H9 (cell line): ENCODE measurements around the gene HSPB1. TPM values are rescaled to one million over a fixed set of nuclear protein-coding genes. Genes with fewer than 3 reads are reported as not detected.

Experiments used
- DNase-seq: peaks from one replicate; pipeline ENCODE4 v3.0.0-alpha.2; 2017
- H2AFZ ChIP-seq: one replicate; pipeline ENCODE4 v1.6.1; 2013; ENCODE audit warnings: mild to moderate bottlenecking, low read length, control low read depth, moderate library complexity
- H2AK5ac ChIP-seq: 2 replicates; pipeline ENCODE4 v1.6.1; 2013; ENCODE audit warnings: low read length, control low read depth, mixed read lengths; ENCODE audit not compliant: insufficient read length
- H2BK120ac ChIP-seq: one replicate; pipeline ENCODE4 v1.6.1; 2013; ENCODE audit warnings: low read depth, mild to moderate bottlenecking, low read length, control low read depth, inconsistent platforms; ENCODE audit not compliant: poor library complexity, severe bottlenecking
- H2BK12ac ChIP-seq: 2 replicates; pipeline ENCODE4 v1.6.1; 2013; ENCODE audit warnings: low read length, control low read depth, mixed read lengths, low read depth; ENCODE audit not compliant: insufficient read length
- H2BK15ac ChIP-seq: 2 replicates; pipeline ENCODE4 v1.6.1; 2013; ENCODE audit warnings: low read depth, low read length, control low read depth
- H2BK20ac ChIP-seq: one replicate; pipeline ENCODE4 v1.6.1; 2013; ENCODE audit warnings: low read depth, mild to moderate bottlenecking, low read length, control low read depth, inconsistent platforms; ENCODE audit not compliant: poor library complexity, severe bottlenecking
- H2BK5ac ChIP-seq: 2 replicates; pipeline ENCODE4 v1.6.1; 2013; ENCODE audit warnings: low read length, control low read depth, mixed read lengths; ENCODE audit not compliant: insufficient read length
- H3K14ac ChIP-seq: 2 replicates; pipeline ENCODE4 v1.6.1; 2013; ENCODE audit warnings: low read length, control low read depth; ENCODE audit not compliant: insufficient read depth
- H3K18ac ChIP-seq: 2 replicates; pipeline ENCODE4 v1.6.1; 2013; ENCODE audit warnings: low read depth, mild to moderate bottlenecking, mixed read lengths, low read length, control low read depth; ENCODE audit not compliant: insufficient read length
- H3K23ac ChIP-seq: 2 replicates; pipeline ENCODE4 v1.6.1; 2013; ENCODE audit warnings: low read length, control low read depth, mixed read lengths, low read depth; ENCODE audit not compliant: insufficient read length
- H3K23me2 ChIP-seq: 2 replicates; pipeline ENCODE4 v1.6.1; 2013; ENCODE audit warnings: low read depth, mild to moderate bottlenecking, mixed read lengths, low read length, control low read depth; ENCODE audit not compliant: insufficient read length, poor library complexity, severe bottlenecking
- H3K27ac ChIP-seq: 2 replicates; pipeline ENCODE4 v1.5.1; 2013; ENCODE audit warnings: low read length, control low read depth, mixed read lengths, low read depth; ENCODE audit not compliant: insufficient read length
- H3K27me3 ChIP-seq: 2 replicates; pipeline ENCODE4 v1.6.1; 2013; ENCODE audit warnings: low read length, control low read depth, inconsistent platforms; ENCODE audit not compliant: insufficient read depth
- H3K4ac ChIP-seq: 2 replicates; pipeline ENCODE4 v1.6.1; 2013; ENCODE audit warnings: low read depth, mild to moderate bottlenecking, control low read depth, inconsistent platforms, low read length, moderate library complexity
- H3K4me1 ChIP-seq: 2 replicates; pipeline ENCODE4 v1.6.1; 2013; ENCODE audit warnings: low read length, control low read depth, inconsistent platforms; ENCODE audit not compliant: insufficient read depth
- H3K4me2 ChIP-seq: 2 replicates; pipeline ENCODE4 v1.6.1; 2013; ENCODE audit warnings: low read length, control low read depth, mixed read lengths; ENCODE audit not compliant: insufficient read length, insufficient read depth
- H3K56ac ChIP-seq: 2 replicates; pipeline ENCODE4 v1.6.1; 2013; ENCODE audit warnings: low read depth, mild to moderate bottlenecking, mixed read lengths, low read length, control low read depth; ENCODE audit not compliant: insufficient read length
- H3K79me1 ChIP-seq: 2 replicates; pipeline ENCODE4 v1.6.1; 2013; ENCODE audit warnings: low read depth, mild to moderate bottlenecking, moderate library complexity, low read length, control low read depth, inconsistent platforms; ENCODE audit not compliant: insufficient read depth, poor library complexity, severe bottlenecking
- H3K79me2 ChIP-seq: 2 replicates; pipeline ENCODE4 v1.6.1; 2013; ENCODE audit warnings: low read length, control low read depth, inconsistent platforms; ENCODE audit not compliant: insufficient read depth
- H3K9ac ChIP-seq: 2 replicates; pipeline ENCODE4 v1.6.1; 2013; ENCODE audit warnings: low read length, control low read depth, mixed read lengths; ENCODE audit not compliant: insufficient read length; ENCODE audit errors: extremely low read depth
- H3K9me3 ChIP-seq: one replicate; pipeline ENCODE4 v1.6.1; 2013; ENCODE audit warnings: low read depth, low read length, inconsistent platforms; ENCODE audit not compliant: control insufficient read depth
- H3T11ph ChIP-seq: one replicate; pipeline ENCODE4 v1.6.1; 2013; ENCODE audit warnings: mild to moderate bottlenecking, low read length, control low read depth, inconsistent platforms
- H4K20me1 ChIP-seq: one replicate; pipeline ENCODE4 v1.6.1; 2013; ENCODE audit not compliant: control insufficient read depth, insufficient read length, insufficient read depth
- H4K5ac ChIP-seq: 2 replicates; pipeline ENCODE4 v1.6.1; 2013; ENCODE audit warnings: low read depth, mild to moderate bottlenecking, mixed read lengths, low read length, control low read depth; ENCODE audit not compliant: insufficient read length
- H4K8ac ChIP-seq: replicated peaks from 2 replicates; pipeline ENCODE4 v1.6.1; 2013; ENCODE audit warnings: low read length, control low read depth, mixed read lengths, low read depth; ENCODE audit not compliant: insufficient read length
- H4K91ac ChIP-seq: 2 replicates; pipeline ENCODE4 v1.6.1; 2013; ENCODE audit warnings: low read depth, mild to moderate bottlenecking, moderate library complexity, mixed read lengths, low read length, control low read depth; ENCODE audit not compliant: insufficient read length
- H3K27ac Mint-ChIP-seq, 3 experiments: 2 replicates in 2 of 3; 3 replicates in 1 of 3; pipeline ENCODE4 v1.8.0; 2020 to 2021; ENCODE audit warnings: mixed read lengths in 3 of 3, mild to moderate bottlenecking in 1 of 3, moderate library complexity in 1 of 3
- H3K27me3 Mint-ChIP-seq: 2 replicates; pipeline ENCODE4 v1.8.0; 2021; ENCODE audit warnings: low read depth, mild to moderate bottlenecking, moderate library complexity, mixed read lengths
- H3K36me3 Mint-ChIP-seq, 3 experiments: 2 replicates in 2 of 3; 3 replicates in 1 of 3; pipeline ENCODE4 v1.8.0; 2020 to 2021; ENCODE audit warnings: low read depth in 3 of 3, mixed read lengths in 3 of 3; ENCODE audit not compliant: insufficient read depth in 1 of 3
- H3K4me1 Mint-ChIP-seq, 2 experiments: 2 replicates each; pipeline ENCODE4 v1.8.0; 2020; ENCODE audit warnings: mixed read lengths in 2 of 2
- H3K4me3 Mint-ChIP-seq, 2 experiments: 2 replicates in 1 of 2; 3 replicates in 1 of 2; pipeline ENCODE4 v1.8.0; 2020 to 2021; ENCODE audit warnings: mild to moderate bottlenecking in 2 of 2, mixed read lengths in 2 of 2, moderate library complexity in 1 of 2
- H3K9me3 Mint-ChIP-seq, 2 experiments: 2 replicates in 1 of 2; 3 replicates in 1 of 2; pipeline ENCODE4 v1.8.0; 2020; ENCODE audit warnings: mild to moderate bottlenecking in 2 of 2, mixed read lengths in 2 of 2, moderate library complexity in 1 of 2
- CTCF ChIP-seq: fragments of 200-600 bp; sonication (generic); conservative IDR thresholded peaks from 3 replicates; pipeline ENCODE4 v1.8.0; 2021; ENCODE audit warnings: antibody characterized with exemption, mild to moderate bottlenecking
- WGBS: extraction: QIAGEN DNeasy Blood & Tissue Kit; methylation state at CpG from one replicate; pipeline ENCODE4 v1.1.7; 2013; ENCODE audit warnings: missing lambda C conversion rate, low lambda C conversion rate, mixed read lengths; ENCODE audit not compliant: insufficient read length; ENCODE audit errors: extremely low coverage; 5-methylcytosine and 5-hydroxymethylcytosine counted together
- total RNA-seq: library from RNA; stranded (reverse); gene quantifications from 2 replicates; pipeline ENCODE4 v1.2.1, GENCODE V29; 2021

The HSPB1 gene
- total RNA-seq, 1 experiment from 2014 or later, result 186 TPM

GRCh38 chr7:76267107-76267893, 35.2 kb upstream of the HSPB1 start:
- Mint-ChIP-seq H3K27ac (no peak overlapping the region; a peak in 1 of 7 replicates), H3K4me3 (peak overlapping the region; percentile 64 to 80), H3K36me3 (no peaks in the 10 kb centered on the region; a peak in 1 of 7 replicates), H3K9me3 (no peaks in the 10 kb centered on the region), H3K4me1 (peaks cover 33 to 41% of the 10 kb centered on the region in 2 experiments), H3K27me3 (peaks cover 25% of the 10 kb centered on the region)
- DNase-seq, result peak; percentile 55
- no peaks in the 10 kb centered on the region for H3K79me1 ChIP-seq
- peaks cover 9% of the 10 kb centered on the region for H3K23me2 ChIP-seq
- no peak overlapping the region for H3K9ac ChIP-seq
- no peak overlapping the region for H3K23ac ChIP-seq
- no peak overlapping the region for H4K5ac ChIP-seq
- peak overlapping the region; percentile 89 for H3K4me2 ChIP-seq
- no peaks in the 10 kb centered on the region for H3K27me3 ChIP-seq
- no peak overlapping the region for H2AK5ac ChIP-seq
- no peak overlapping the region for H4K8ac ChIP-seq
- no peak overlapping the region for H2BK15ac ChIP-seq
- no peak overlapping the region for H2BK12ac ChIP-seq
- no peak overlapping the region for H4K91ac ChIP-seq
- peaks cover 5% of the 10 kb centered on the region; the same call in 1 of the 2 replicates for H3K4me1 ChIP-seq
- no peaks in the 10 kb centered on the region for H4K20me1 ChIP-seq
- peak overlapping the region; percentile 77 for H3K14ac ChIP-seq
- H2BK120ac ChIP-seq, result no peak overlapping the region
- peak overlapping the region; percentile 60 for H3K18ac ChIP-seq
- no peaks in the 10 kb centered on the region for H3K79me2 ChIP-seq
- no peak overlapping the region for H3K56ac ChIP-seq
- H2AFZ ChIP-seq, result peak overlapping the region; percentile 57
- no peaks in the 10 kb centered on the region for H3K9me3 ChIP-seq
- no peak overlapping the region for H2BK20ac ChIP-seq
- WGBS, result no CpG with 5 or more reads among the region's 68 CpGs
- no peak for TF ChIP-seq CTCF
- no peak overlapping the region for H3K27ac ChIP-seq
- H2BK5ac ChIP-seq, result no peak overlapping the region
- H3T11ph ChIP-seq, result no peak overlapping the region
- no peak overlapping the region for H3K4ac ChIP-seq
